HepG2 (cell line): Measurements from ENCODE around the gene AKAP1. TPM values are rescaled to one million over a fixed set of nuclear protein-coding genes. Genes with fewer than 3 reads are reported as not detected.

Experiments
- ATAC-seq: fragments of 200-7000 bp; cut with Tn5 transposase; 3 replicates; pipeline ENCODE4 v1.9.1; 2020; ENCODE audit warnings: mild to moderate bottlenecking, moderate library complexity
- BruUV-seq: library from RNA; stranded (reverse); fragments of 400-500 nt; replicated peaks from 2 replicates; lab custom pipeline; 2021; lab: Mats Ljungman, UMichigan
- CTCF ChIA-PET: fragments of 300-600 bp; formaldehyde crosslinking; extraction: SDS; loops from one replicate; lab custom pipeline; 2021; ENCODE audit warnings: low total read pairs, inconsistent platforms, low intra/inter-chr PET ratio; lab: Yijun Ruan, JAX
- POLR2A ChIA-PET: fragments of 350-600 bp; sonication (Branson Sonifier 250); formaldehyde crosslinking; loops from one replicate; lab custom pipeline; 2020; ENCODE audit warnings: antibody characterized with exemption, inconsistent platforms; lab: Yijun Ruan, JAX
- DNase-seq: peaks from one replicate; pipeline ENCODE4 v3.0.0-alpha.2; 2015; ENCODE audit warnings: low spot score
- FAIRE-seq: peaks from 3 replicates; lab custom pipeline; 2011; peaks lifted over from hg19 to GRCh38; lab: Jason Lieb, UNC
- H2AFZ ChIP-seq: one replicate; pipeline ENCODE4 v1.6.1; 2011; ENCODE audit warnings: low read length, inconsistent platforms
- H3K27ac ChIP-seq: fragments of 300-600 bp; 3 replicates; pipeline ENCODE4 v1.8.0; 2011; ENCODE audit warnings: mixed run types, mild to moderate bottlenecking, mixed read lengths, low read length, inconsistent platforms; ENCODE audit not compliant: insufficient read depth; ENCODE audit errors: extremely low read length
- H3K27me3 ChIP-seq, 2 experiments: fragments of 200-600 bp in 1 of 2; 2 replicates in 1 of 2; 3 replicates in 1 of 2; pipeline versions ENCODE4 v1.6.0 to v1.8.0; 2011; ENCODE audit warnings: low read length in 2 of 2, mild to moderate bottlenecking in 2 of 2, moderate library complexity in 2 of 2, inconsistent platforms in 1 of 2; ENCODE audit not compliant: insufficient read depth in 2 of 2, control insufficient read depth in 1 of 2
- H3K36me3 ChIP-seq, 2 experiments: fragments of 200-600 bp in 1 of 2; replicated peaks in 1 of 2; 2 replicates in 1 of 2; 3 replicates in 1 of 2; pipeline versions ENCODE4 v1.5.1 to v1.8.0; 2011; ENCODE audit warnings: low read length in 2 of 2, inconsistent platforms in 1 of 2; ENCODE audit not compliant: insufficient read depth in 2 of 2, control insufficient read depth in 1 of 2
- H3K4me1 ChIP-seq: 2 replicates; pipeline ENCODE4 v1.5.1; 2012; ENCODE audit warnings: low read length, inconsistent platforms; ENCODE audit not compliant: insufficient read depth
- H3K4me2 ChIP-seq: 2 replicates; pipeline ENCODE4 v1.6.0; 2011; ENCODE audit warnings: low read depth, low read length, inconsistent platforms
- H3K4me3 ChIP-seq, 3 experiments: fragments of 200-600 bp in 1 of 3; sonication (generic), shearing (Covaris generic) in 1 of 3; replicated peaks in 1 of 3; 2 replicates each; pipeline ENCODE4 v1.5.1; 2011 to 2016; ENCODE audit warnings: low read length in 3 of 3, inconsistent platforms in 2 of 3, low read depth in 2 of 3, mild to moderate bottlenecking in 2 of 3, control low read depth in 1 of 3, mixed read lengths in 1 of 3; ENCODE audit not compliant: insufficient read depth in 1 of 3
- H3K79me2 ChIP-seq: one replicate; pipeline ENCODE4 v1.6.1; 2011; ENCODE audit warnings: low read length, inconsistent platforms; ENCODE audit not compliant: insufficient read depth
- H3K9ac ChIP-seq: 2 replicates; pipeline ENCODE4 v1.6.0; 2011; ENCODE audit warnings: mild to moderate bottlenecking, low read depth, low read length, inconsistent platforms; ENCODE audit not compliant: insufficient read depth
- H3K9me3 ChIP-seq: 2 replicates; pipeline ENCODE4 v1.5.1; 2012; ENCODE audit warnings: mild to moderate bottlenecking, low read length
- H4K20me1 ChIP-seq: 2 replicates; pipeline ENCODE4 v1.6.0; 2011; ENCODE audit warnings: inconsistent platforms, mild to moderate bottlenecking, low read length, moderate library complexity; ENCODE audit not compliant: insufficient read depth
- HNRNPLL ChIP-seq: fragments of 200-400 bp; formaldehyde crosslinking; IDR thresholded peaks from 2 replicates; pipeline ENCODE4 v1.6.1; 2017; ENCODE audit warnings: mild to moderate bottlenecking, low read depth, low read length; ENCODE audit not compliant: poor library complexity, severe bottlenecking
- PAXIP1 ChIP-seq: sonication (generic); formaldehyde crosslinking; conservative IDR thresholded peaks from 2 replicates; pipeline ENCODE4 v1.4.0; 2020; ENCODE audit warnings: mild to moderate bottlenecking, missing genetic modification reagents, moderate library complexity
- WGBS: methylation state at CpG from one replicate; pipeline ENCODE4 v1.1.6; 2017; ENCODE audit warnings: low lambda C conversion rate; 5-methylcytosine and 5-hydroxymethylcytosine counted together
- in situ Hi-C: cut with HindIII; loops from 2 replicates; pipeline ENCODE4 v1.10.0; 2017; ENCODE audit warnings: low pct_unique_long_range_greater_than_20kb; ENCODE audit not compliant: extremely low pct_ligation_motif_present
- intact Hi-C: fragments of 100-400 bp; cut with micrococcal nuclease; formaldehyde crosslinking; loops from one replicate; pipeline ENCODE4 v1.10.0; 2022; ENCODE audit not compliant: unreplicated experiment
- polyA plus RNA-seq, 8 experiments: library from polyadenylated mRNA; depleted of rRNA in 3 of 8; stranded (reverse) in 7 of 8; unstranded in 1 of 8; fragments of >200 nt; fragmentation: Illumina TruSeq in 4 of 8; extraction: Trizol in 4 of 8; gene quantifications; 2 replicates each; pipeline versions ENCODE4 v1.2.1 to v1.2.3, GENCODE V29; 2011 to 2016; ENCODE audit warnings: low read depth in 4 of 8, missing spikeins in 1 of 8, mixed read lengths in 1 of 8; ENCODE audit not compliant: insufficient read depth in 1 of 8
- total RNA-seq, 5 experiments: library from RNA; depleted of rRNA; stranded (reverse); fragments of >200 nt; fragmentation: Illumina TruSeq; extraction: Trizol; gene quantifications; 2 replicates each; pipeline ENCODE4 v1.2.3, GENCODE V29; 2016; ENCODE audit warnings: low read depth in 1 of 5

The AKAP1 gene
- total and polyA plus RNA-seq, 2 of the 13 experiments (the other 11 are each of a cell fraction or from before 2014, with no cell fraction given), result 101 to 131 TPM

- 0 out of 6 replicates have a peak overlapping the region, but pooled peaks of 1 of the 3 experiments have one; percentile 26 for H3K4me3 ChIP-seq
- POLR2A ChIA-PET, result no interaction called here
- in situ Hi-C loops (no loop called here), intact Hi-C loops (no loop called here)
- peak; percentile 7 for TF ChIP-seq HNRNPLL
- no peak for TF ChIP-seq PAXIP1 (CRISPR knock-in tag)
- no peak for FAIRE-seq
- H3K4me2 ChIP-seq, result peak overlapping the region; percentile 38; the same call in 1 of the 2 replicates
- peak; percentile 31 for ATAC-seq
- no peaks in the 10 kb centered on the region for H3K36me3 ChIP-seq
- no peak for DNase-seq
- no peak overlapping the region for H3K9ac ChIP-seq
- peaks cover 5 to 18% of the 10 kb centered on the region in 2 experiments; a peak in 4 of 5 replicates for H3K27me3 ChIP-seq
- no peaks in the 10 kb centered on the region for H4K20me1 ChIP-seq
- H3K4me1 ChIP-seq, result no peaks in the 10 kb centered on the region; the same call in 1 of the 2 replicates
- BruUV-seq, result no TSS peak
- no peaks in the 10 kb centered on the region for H3K79me2 ChIP-seq
- WGBS, result 77% methylated on average over 31 of the region's 69 CpGs
- CTCF ChIA-PET, result no interaction called here
- H2AFZ ChIP-seq, result no peak overlapping the region
- no peaks in the 10 kb centered on the region for H3K9me3 ChIP-seq
- no peak overlapping the region for H3K27ac ChIP-seq
Measured at GRCh38 chr17:57045868-57046704, 39.0 kb upstream of the AKAP1 start.
